SU-DHL-6 (cell line): ENCODE data around the gene PARP8.

ENCODE experiments used
- CTCF ChIP-seq: fragments of 200-600 bp; sonication (generic); IDR thresholded peaks from one replicate; pipeline ENCODE4 v1.5.1; 2017; ENCODE audit warnings: antibody characterized with exemption, mild to moderate bottlenecking, low read length, moderate library complexity; ENCODE audit not compliant: insufficient read depth, poor library complexity, severe bottlenecking
- EZH2phosphoT487 ChIP-seq: fragments of 200-600 bp; sonication (generic), shearing (Covaris generic); conservative IDR thresholded peaks from 2 replicates; pipeline ENCODE4 v1.6.1; 2018; ENCODE audit warnings: mild to moderate bottlenecking, antibody characterized with exemption, low read length, moderate library complexity, mixed read lengths

GRCh38 chr5:50864466-50864865 is 198.0 kb downstream of the PARP8 start:
- TF ChIP-seq CTCF (no peak), EZH2phosphoT487 (no peak)
